HG03025 (cell line): ENCODE data around the gene RUFY3.
"Not testable (repeated sequence)": the region's sequence is repeated elsewhere in the genome, so short reads cannot be mapped to it uniquely, and the experiment has no call there.

Experiments used
- ATAC-seq: cut with Tn5 transposase; IDR thresholded peaks from one replicate; pipeline ENCODE4 v1.9.1; 2021; ENCODE audit warnings: mild to moderate bottlenecking, moderate library complexity; ENCODE audit not compliant: unreplicated experiment, low FRiP score

Gene RUFY3

DNA sequence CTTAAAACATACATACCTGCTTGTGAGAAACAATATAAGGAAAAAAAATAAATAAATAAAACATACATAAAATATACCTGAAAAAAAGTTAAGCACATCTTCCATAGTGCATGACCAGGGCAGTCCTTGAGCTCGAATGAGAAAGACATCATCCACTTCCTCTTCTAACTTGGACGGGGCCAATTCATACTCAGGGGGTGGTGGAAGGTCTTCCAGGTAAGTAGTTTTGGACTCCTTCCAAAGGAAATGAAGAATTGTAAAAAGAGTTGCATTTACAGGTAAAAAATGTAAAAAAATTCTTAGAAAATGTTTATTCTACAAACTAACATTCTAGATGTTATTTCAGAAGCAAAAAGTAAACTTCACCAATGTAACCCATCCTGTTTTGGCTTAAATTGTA, 114.3 kb downstream of the RUFY3 start:
- ATAC-seq = no peak

DNA sequence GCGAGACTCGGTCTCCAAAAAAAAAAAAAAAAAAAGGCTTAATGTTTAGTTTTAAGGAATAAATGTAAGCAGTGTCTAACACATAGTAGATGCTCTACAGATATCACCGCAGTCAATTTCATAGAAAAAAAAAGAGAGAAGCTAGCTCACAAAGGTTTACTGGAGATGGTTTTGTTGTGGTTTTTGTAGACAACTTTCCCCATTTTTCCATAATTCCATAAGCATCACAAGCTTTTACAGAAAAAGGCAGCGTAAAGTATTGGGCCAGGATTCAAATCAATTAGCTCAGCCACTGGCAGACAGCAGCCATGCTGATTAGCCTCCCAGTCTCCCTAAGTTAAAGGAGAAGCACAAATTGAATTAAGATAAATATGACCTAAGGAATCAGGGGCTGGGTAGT, 116.4 kb downstream of the RUFY3 start:
- ATAC-seq = no peak

DNA sequence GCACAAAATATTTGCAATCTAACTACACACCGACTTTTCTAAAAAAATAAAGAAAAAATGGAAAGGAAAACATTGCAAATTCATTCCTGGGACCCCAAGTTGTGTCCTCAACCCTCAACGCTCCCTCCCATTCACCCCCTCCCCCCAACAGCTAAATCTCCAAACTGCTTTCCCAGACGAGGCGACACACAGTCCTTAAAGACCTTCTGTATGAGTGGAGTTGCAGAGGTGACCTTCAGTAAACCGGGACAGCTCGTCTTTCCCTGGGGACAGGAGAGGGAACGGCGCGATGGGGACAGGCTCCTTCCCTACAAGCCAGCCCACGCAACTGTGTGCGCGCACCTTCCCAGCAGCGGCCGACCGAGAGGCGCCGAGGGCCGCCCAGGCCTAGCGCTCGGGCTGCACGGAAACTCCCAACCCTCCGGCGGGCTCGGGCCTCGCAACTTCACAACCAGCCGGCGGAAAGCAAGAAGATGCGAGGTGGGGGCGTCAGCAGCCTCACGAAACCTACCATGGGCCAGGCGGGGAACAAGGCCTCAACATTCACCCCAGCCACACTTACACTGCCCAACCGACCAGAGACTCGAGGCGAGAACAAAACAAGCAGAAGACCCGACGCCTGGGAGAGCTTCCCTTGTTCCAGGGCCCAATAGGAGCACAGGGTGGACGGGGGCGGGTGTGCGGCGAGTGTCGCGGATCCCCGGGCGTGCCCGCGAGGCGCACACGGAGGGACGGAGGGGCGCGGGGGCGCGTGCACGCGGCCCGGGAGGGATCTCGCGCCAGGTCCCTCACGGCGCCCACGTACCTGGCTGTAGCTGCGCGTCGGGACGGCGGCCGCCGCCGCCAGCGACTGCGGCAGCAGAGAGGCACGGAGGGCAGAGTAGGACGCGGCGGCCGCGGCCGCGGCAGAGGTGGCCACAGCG, 117.2 kb downstream of the RUFY3 start:
- peak; percentile 52 for ATAC-seq

DNA sequence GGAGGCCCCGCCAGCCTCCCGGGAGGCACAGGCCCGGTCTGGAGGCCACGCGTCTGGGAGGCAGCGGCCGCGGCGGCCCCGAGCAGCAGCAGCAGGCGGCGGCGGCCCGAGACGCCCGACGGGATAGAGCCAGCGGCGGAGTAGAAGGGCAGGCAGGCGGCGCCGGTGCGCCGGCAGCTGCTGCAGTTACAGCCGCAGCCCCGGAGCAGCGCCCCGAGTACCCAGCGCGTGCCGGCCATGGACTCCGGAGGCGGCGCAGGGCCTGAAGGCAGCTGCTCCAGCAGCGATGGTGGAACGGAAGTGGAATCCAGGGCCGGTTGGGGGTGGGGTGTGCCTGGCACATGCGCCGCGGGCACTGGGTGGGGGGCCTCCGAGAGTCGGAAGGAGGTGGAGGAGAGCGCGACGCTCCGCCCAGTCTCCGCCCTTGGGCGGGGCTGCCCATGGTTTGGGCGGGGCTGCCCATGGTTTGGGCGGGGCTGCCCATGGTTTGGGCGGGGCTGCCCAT, 117.9 kb downstream of the RUFY3 start, which contains the start of gene GRSF1:
Gene GRSF1 (minus strand): TSS at position 302 of the 505 bp plus-strand sequence. CDS start 63 bp downstream, at position 239.
- peak; percentile 61 for ATAC-seq

DNA sequence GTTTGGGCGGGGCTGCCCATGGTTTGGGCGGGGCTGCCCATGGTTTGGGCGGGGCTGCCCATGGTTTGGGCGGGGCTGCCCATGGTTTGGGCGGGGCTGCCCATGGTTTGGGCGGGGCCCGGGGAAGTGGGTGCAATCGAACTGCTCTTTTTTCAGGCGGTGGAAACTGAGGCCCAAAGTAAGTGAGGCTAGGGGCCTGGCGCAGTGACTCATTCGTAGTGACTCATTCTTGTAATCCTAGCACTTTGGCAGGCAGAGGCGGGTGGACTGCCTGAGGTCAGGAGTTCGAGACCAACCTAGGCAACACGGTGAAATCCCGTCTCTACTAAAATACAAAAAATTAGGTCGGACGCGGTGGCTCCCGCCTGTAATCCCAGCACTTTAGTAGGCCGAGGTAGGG, 118.4 kb downstream of the RUFY3 start:
- ATAC-seq = not testable (repeated sequence)

DNA sequence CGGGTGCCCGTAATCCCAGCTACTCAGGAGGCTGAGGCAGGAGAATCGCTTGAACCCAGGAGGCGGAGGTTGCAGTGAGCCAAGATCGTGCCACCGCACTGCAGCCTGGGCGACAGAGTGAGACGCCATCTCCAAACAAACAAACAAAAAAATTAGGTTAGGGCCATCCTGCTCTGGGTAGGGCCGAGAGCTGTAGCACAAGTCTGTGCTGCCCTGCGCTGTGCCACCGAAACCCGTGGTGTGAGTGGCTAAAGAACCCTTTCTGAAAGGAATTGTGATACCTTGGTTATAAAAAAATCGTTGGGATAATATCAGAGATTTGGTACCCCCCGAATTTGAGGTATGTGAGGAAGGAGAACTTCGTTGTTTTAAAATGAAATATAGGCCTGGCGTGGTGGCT, 118.9 kb downstream of the RUFY3 start:
- ATAC-seq = not testable (repeated sequence)

DNA sequence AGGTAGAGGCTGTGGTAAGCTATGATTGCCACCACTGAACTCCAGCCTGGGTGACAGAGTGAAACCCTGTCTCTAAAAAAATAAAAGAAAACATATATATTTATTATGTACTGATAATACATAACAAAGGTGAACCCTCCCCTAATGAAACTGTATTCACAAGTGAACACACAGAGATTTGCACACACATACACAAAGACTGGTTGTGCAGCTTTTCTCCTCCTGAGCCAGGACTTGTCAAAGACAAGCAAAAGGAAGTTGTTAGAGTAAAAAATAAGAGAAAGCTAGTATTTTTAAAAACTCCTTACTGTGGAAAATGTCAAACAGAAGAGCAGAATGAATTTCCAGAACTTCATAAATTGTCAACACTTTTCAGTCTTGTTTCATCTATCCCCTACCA, 119.4 kb downstream of the RUFY3 start:
- no peak for ATAC-seq

DNA sequence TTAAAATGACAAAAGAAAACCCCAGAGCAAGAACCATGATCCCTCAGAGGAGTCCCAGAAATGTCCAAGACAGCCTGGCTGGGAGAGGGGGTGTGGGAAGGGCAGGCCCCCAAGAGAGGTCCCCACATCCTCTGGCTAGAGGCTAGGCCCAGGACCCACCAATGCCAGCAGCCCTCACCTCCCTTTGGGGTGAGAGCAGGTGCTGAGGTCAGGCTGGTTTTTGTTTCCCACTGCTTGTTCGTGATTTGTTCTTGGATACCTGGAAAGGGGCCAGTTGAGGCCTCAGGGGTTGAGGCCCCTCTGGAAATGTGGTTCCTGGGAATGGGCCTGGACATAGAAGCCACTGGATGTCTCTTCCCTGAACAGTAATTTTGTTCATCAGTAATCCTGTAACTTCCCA, 120.2 kb downstream of the RUFY3 start:
- no peak for ATAC-seq

DNA sequence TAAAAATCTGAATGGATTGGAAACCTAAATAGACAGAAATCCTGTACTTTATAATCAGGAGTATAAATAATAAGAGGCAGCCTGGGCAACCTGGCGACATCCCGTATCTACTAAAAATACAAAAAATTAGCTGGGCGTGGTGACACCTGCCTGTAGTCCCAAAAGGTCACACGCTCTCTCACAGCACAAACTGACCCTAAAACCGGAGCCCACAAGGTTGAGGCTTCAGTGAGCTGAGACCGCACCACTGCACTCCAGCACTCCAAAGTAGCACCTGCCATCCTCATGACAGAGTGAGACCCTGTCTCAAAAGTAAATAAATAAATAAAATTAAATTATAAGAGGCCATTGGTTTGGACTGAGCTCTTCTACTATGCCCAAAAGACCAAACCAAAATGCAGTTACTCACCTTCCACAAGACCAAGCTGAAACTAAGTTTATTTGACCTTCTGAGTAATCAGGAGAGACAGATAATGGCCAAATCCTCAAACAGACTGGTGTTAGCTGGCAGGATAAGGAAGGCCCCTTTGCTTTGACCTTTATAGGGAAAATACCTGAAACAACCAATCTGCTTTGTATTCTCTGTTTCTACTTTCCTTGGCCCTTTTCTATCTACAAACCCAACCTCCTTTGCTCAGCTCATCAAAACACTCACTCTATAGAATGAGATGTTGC, 121.1 kb downstream of the RUFY3 start:
- ATAC-seq = no peak

DNA sequence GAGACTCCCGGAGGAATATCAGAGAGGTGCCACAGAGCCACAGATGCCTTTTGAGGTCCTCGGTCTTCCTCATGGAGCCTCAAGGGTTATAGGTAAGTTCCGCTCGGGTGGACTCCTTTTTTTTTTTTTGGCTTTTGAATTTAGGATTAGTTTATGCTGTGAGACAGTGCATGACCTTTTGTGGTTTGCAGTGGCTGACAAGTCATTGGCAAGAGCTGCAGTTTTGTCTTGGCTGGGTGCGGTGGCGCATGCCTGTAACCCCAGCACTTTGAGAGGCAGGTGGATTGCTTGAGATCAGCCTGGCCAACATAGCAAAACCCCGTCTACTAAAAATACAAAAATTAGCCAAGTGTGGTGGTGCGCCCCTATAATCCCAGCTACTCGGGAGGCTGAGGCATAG, 122.4 kb downstream of the RUFY3 start:
- ATAC-seq = no peak

DNA sequence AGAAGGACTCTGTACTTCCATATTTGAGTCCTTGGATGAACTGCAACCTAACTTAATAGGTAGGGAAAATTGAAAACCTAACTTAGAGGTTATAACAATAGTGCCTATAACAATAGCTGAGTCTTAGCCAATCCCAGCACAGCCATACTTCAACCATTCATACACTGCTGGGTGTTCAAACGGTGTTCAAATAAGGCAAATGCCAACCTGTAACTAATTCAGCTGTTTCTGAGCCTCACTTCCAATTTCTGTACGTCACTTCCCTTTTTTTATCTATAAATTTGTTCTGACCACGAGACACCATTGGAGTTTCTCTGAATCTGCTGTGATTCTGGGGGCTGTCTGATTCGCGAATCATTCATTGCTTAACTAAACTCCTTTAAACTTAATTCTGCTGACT, 127.5 kb downstream of the RUFY3 start:
- ATAC-seq = no peak

DNA sequence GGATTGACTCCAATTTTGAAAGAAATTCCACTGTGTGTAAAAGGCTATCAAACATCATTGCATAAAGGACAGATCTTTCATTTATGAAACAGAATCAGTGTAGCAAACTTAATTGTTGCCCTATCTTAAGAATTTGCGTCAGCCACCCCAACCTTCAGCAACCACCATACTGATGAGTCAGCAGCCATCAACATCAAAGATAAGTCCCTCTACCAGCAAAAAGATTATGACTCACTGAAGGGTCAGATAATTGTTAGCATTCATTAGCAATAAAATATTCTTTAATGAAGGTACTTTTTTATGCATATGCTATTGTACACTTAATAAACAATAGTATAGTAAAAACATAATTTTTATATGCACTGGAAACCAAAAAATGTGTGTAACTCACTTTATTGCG, 133.7 kb downstream of the RUFY3 start:
- ATAC-seq = no peak
